Activated CD4-positive, alpha-beta T cell treated with anti-CD3 and anti-CD28 coated beads for 24 hours (primary cell): ENCODE data around the gene TRPC4.
"Not testable (repeated sequence)": the region's sequence is repeated elsewhere in the genome, so short reads cannot be mapped to it uniquely, and the experiment has no call there.

ENCODE experiments used
- DNase-seq, 2 donors: peaks; one replicate each; pipeline ENCODE4 v3.0.0-alpha.2; 2020; ENCODE audit warnings: low read depth in 2 of 2

The TRPC4 gene

DNA sequence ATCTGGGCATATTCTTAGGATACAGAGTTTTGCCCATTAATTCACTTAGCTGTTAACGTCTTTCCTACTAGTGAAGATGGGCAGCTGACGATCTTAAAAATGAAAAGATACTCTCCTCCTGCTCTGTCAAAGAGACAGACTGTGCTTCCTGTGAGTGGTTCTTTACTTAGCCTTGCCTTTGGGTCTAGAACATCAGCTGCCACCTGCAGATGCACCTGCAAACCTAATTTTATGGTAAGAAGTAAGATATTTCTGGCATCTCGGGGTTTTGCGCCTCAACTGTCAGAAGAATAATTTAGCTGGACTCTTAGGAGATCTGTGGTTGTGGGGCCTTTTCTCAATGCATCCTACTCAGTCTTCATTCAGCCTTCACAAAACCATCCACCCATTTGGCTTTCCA is 36.2 kb downstream of the TRPC4 start:
- DNase-seq = no peak

DNA sequence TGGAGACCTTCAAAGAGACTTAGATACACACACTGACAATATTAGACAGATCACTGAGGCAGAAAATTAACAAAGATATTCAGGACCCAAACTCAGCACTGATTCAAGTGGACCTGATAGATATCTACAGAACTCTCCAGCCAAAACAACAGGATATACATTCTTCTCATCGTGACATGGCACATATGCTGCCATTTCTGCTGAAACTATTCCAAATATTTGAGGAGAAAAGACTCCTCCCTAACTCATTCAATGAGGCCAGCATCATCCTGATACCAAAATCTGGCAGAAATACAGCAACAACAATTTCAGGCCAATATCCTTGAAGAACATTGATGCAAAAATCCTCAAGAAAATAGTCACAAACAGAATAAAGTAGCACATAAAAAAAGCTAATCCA is 53.3 kb downstream of the TRPC4 start:
- DNase-seq = no peak

DNA sequence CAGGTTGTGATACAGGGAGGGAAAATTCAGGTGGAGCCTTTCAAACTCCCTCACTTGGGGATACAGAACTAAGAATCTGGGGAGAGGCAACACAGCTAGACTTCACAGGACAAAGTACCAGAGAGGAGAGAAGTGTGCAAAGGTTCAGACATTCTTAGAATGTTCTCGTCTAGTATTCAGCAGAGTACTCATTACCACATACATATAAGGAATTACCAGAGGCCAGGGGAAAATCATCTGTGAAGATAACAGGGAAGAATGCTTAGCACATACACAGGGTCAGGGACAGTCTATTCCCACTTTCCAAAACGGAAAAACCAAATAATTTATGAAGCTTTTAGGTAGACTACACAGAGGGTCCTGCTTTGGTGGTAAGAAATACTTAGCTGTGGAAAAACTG is 58.1 kb downstream of the TRPC4 start:
- DNase-seq = no peak

DNA sequence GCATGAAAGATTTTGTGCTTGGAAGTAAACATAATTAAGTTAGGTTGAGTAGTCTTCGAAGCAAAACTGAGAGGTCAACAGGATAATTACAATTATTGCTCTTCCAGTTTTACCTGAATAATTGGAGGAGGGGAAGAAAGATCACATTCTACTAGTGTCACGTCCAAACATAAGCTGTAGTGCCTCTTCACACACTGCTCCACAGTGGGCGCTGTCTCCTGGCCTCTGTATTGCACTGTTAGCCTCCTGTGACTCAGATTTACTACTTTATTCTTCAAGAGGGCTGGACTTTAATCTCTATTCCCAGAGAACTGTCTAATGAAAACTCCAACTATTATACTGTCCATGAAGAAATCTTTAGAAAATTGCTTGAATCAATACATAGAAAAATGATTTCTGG is 62.9 kb downstream of the TRPC4 start:
- no peak for DNase-seq

DNA sequence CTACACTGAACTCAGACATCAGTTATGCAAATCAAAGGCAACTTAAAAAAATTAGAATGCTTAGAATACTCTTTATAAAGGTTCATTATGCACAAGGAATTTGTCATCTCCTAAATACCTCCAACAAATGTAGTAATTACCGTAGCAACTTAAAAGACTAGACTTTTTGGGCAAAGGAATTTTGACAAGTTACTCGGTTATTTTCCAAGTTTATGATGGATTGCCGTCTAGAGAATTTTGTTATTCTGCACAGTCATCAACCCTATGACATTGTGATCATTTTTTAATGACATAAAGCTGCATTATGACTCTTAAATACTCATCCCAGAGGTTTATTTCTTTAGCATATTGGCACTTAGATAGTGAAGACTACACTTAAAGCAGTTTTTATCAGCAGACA is 71.9 kb downstream of the TRPC4 start:
- no peak for DNase-seq

DNA sequence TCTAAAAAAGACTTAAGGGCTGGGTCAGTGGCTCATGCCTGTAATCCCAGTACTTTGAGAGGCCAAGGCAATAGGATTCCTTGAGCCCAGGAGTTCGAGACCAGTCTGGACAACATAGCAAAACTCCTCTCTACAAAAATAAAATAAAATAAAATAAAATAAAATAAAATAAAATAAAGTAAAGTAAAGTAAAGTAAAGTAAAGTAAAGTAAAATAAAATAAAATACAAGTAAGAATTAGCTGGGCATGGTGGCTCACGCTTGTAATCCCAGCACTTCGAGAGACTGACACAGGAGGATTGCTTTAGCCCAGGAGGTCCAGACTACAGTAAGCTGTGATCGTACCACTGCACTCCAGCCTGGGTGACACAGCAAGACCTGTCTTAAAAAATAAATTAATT is 72.8 kb downstream of the TRPC4 start:
- DNase-seq = not testable (repeated sequence)

DNA sequence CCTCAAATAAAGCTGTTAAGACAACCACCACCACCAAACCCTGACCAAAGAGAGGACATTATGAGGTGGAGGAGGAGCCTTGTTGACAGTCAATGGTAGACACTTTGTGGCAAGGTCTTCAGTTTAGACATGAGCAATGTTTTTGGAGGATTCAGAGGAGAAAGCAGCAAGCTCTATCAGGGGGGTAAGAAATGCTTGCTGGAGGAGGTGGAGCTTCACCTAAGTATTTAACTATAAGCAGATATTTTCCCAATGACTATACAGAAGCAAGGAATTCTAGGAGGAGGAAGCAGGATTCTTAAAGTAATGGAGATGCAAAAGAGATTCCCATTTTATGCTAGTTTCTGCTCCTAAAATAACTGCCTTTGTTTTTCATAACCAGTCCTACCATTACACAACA is 74.2 kb downstream of the TRPC4 start:
- no peak for DNase-seq

DNA sequence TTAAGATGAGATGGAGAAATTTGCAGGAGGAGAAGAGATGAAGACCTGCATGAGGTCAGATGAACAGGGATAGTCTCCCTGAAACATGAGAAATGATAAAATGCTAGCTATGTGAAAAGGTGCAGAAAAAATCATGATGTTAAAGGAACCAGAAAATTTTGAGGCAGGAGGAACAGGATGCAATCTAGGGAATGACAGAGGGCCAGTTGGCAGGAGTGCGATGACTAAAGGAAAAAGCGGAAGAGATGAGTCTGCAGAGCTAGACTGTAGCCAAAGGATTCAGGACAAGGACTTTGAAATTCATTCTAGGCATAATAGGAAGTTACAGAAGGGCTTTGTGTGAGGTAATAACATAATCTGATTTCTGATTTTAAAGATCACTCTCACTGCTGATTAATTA is 77.9 kb downstream of the TRPC4 start:
- no peak for DNase-seq

DNA sequence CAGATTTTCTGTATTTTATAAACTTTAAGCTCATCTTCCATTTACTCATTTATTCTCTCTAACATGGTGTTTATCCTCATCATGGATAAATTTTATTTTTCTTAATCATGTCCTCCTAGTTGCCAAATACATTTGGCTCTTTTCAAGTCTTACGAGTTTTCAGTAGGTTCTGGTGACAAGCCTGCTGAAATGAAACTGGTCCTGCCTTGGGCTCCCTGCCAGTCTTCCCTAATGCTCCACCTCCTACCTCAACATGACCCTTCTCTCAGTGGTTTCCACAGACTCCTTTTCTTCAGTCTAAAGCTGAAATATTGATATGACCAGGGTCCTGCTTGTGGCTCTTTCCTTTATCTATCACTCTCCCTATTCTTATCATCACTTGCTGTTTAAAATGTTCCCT is 81.2 kb downstream of the TRPC4 start:
- no peak for DNase-seq

DNA sequence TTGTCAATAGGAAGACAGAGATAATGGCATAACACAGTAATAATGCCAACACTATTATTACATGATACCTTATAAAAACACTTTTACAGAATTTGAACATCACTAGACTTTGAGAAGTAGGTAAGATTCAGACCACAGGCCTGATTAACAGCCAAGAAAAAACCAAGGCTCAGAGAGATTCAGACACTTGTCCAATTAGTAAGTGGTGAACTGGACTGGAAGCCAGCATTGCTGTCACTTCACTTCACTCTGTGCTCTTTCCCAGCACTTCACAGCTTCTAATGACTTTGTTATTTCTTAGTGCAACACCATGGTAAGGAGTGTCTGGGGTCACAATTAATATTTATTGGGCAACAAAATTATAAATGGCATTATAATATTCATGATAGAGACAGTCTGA is 91.9 kb downstream of the TRPC4 start:
- no peak for DNase-seq

DNA sequence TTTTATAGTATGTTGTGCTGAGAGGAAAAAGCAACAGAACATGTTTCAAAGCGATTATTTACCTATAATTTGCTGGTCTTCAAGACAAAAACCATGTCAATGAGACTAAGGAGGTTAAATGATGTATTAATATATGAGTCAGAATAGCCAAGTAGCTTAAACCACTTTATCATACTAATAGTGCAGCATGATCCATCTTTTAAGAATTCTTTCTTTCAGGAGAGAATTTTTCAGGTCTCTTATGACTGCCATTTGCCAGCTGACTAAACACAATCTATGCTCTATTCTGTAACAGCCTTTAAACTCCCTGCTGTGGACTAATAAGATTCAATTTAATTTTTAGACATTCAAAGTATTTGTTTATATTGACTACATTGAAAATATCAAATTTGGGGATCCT is 93.7 kb downstream of the TRPC4 start:
- no peak for DNase-seq

DNA sequence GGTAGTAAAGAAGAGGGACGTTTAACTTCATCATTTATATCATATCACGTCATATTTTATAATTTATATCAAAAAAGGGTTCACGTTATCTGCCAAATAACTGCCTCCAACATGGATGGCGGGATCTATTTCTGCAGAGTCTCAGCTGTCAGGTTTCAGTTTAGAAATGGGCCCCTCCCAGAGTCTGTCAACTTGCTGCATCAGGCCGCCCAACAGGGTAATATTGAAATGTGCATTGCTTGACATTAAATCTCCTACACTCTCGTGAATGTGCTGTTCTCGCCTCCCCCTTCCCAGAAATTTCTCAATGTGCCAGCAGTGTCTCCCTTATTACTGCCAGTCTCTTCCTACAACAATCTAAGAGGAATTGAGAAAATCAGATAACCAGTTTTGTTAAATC is 96.9 kb downstream of the TRPC4 start:
- DNase-seq = no peak

DNA sequence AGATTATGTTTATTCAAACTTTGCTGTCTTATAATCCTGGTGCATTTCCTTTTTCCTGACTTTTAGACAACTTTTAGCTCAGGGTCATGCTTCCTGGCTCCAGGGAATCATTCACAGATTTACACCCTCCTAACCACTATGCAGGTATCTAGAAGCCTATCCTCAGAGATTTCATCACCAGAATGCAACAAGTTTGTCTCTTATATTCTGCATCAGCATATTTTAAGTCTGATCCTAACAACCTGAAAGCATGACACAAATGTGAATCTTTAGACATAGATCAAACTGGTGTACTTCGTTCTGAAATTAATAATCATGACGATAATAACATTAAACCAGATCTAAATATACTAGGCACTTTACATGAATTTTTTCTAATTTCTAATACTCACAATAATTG is 100.0 kb downstream of the TRPC4 start:
- DNase-seq = no peak

DNA sequence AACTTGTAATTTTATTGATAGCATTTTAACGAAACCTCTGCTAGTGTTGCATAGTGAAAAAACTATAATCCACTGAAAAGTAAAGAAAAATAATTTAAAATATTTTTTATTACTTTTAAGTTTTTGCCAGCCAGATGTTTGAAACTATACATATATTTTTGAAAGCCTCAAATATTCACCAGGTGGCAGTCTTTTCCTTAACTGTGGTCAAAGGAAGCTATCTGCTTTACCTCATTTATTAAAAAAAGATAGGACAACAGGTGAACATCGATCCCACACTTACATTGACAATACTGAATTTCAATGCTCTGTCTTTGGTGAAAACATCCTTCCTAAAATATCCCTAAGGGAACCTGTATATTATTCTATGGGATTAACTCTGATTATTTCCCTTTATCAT is 100.5 kb downstream of the TRPC4 start:
- no peak for DNase-seq

DNA sequence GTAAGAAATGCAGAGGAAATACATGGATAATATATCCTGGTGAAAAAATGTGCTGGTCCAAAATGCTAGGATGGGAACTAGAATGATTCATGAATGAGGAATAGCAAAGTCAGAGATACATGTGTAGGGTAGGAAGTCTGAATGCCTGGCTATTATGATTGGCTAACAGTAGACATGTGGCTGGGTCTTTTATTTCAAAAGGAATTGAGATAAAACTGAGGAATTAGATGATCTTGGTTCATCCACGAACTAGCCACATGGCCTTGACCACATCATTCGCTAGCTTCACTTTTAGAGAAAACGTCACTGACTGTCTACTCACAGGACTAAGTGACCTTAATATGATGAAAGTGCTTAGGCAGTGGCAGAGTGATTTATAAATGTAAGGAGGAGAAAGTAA is 103.1 kb downstream of the TRPC4 start:
- DNase-seq = no peak

DNA sequence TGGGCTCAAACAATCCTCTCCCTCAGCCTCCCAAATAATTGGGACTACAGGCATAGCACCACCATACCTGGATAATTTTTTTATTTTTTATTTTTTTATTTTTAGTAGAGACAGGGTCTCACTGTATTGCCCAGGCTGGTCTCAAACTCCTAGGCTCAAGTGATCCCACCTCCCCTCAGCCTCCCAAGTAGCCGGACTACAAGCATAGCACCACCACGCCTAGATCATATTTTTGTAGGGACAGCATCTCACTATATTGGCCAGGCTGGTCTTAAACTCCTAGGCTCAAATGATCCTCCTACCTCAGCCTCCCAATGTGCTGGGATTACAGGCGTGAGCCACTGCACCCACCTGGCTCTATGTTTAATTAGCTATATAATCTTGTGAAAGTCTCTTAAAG is 114.2 kb downstream of the TRPC4 start:
- DNase-seq = no peak

DNA sequence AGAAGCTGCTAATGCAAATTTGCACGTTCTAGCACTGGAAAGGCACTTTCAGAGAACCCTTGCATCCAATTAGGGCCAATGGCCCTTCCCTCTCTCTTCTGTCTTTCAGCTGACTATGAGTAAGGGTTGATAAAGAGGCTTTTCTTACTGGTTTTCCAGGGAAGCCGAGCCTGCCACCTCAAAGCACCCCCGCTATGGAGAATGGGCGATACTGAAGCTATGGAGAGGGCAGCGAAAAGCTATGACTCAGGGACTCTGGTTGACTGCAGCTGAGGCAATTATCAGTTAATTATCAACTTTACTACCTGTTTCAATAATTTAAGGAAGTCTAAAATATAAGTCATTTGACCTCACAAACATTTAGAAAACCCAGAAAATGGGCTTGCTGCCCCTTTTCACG is 115.8 kb downstream of the TRPC4 start:
- no peak for DNase-seq

DNA sequence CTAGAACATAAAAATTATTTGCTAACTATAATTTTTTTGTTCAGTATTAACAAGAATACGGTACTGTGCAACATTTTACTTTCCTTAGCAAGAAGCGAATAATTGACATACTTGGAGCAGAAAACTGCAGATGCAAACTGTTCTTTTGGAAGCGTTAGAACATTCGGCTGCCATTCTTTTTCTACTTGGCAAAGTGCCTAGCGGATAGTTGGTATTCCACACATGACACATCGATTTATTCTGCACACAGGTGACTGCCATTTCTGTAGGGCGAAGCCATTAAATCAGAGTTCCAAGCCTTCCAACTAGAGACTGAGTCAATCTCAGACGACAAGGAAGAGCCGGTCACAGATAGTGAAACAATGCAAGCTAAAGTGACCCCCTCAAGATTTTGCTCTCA is 117.4 kb downstream of the TRPC4 start:
- no peak for DNase-seq

DNA sequence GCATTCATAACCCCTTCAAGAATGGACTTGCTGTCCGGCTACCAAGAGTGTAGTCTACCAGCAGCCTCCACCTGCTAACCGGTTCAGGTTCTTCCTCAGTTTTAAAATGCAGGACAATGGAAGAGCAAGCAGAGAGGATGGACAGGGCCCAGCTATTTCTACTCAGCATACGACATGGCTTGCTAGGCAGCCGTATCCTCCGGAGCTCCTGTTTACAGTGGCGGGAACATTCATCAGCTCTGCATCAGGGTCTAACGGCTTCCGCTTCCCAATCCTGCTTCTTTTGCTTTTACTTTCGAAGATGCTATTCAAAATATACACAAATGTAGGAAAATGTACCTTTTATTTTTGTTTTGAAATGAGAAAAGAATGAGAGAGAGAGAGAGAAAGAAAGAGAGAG is 118.5 kb downstream of the TRPC4 start:
- DNase-seq = no peak

DNA sequence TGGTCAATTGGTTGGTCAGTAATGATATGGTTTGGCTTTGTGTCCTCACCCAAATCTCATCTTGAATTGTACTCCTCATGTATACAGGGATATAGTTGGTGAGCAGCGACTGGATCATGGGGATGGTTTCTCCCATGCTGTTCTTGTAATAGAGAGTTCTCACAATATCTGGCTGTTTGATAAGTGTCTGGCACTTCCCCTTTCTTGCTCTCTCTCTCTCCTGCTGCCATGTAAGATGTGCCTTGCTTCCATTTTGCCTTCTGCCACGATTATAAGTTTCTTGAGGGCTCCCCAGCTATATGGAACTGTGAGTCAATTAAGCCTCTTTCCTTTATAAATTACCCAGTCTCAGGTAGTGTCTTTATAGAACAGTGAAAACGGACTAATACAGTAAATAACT is 120.7 kb downstream of the TRPC4 start:
- no peak for DNase-seq

DNA sequence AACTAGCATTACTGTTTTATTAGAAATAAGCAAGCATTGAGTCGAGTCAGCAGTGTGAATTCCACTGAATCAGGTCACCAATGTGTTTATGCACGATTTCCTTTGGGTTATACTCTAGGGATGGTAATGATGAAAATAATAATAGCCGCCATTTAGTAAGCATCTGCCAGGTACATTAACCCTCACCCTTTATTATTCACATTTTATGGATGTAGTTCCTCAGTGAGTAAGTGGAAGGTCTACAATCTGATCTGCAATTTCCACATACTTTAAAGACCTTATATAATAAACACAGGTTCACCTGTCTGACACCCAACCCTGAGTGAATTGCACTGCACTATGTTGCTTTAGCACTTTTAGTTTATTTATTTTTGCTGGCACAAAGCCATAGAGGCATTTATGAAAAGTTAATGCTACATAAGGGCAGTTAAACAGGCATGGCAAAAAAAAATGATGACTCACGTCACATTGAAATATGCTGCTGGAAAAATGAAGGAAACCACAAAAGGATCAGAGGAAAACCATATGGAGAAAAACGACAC is 122.4 kb downstream of the TRPC4 start:
- DNase-seq = no peak

DNA sequence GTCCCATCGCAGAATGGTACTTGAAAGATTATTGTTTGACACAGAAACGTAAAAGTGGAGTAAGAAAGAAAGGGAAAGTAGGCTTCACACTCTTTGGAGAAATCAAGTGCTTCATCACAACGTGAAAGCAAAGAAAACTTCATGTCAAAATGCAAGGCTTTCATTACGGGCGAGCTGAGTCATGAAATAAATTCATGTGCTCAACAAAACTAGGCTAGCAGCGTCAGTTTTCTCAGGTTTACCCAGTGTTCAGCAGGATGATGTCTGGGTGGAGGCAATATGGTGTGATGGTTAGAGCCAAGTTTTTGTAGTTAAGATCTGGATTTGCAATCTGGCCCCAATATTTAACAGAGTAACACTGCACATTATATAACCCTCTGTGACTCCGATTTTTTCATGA is 128.0 kb downstream of the TRPC4 start:
- no peak for DNase-seq

DNA sequence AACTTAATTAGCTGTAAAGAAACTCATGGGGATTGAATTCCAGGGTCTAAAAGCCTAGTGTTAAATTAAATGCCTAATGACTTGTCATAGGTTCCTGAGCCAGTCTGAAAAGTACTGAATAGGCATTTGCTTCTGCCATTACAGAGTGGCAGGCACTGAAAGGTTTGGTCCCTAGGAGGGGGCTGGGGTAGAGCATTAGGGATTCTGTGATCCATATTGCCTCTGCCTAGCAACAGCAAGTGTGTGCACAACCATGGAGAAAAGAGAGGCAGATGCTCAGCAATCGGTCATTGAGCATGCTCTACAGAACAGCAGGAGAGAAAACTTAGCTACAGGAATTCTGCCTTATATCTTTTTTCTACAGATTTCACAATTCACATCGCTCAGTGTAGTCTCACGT is 133.5 kb downstream of the TRPC4 start:
- no peak for DNase-seq

DNA sequence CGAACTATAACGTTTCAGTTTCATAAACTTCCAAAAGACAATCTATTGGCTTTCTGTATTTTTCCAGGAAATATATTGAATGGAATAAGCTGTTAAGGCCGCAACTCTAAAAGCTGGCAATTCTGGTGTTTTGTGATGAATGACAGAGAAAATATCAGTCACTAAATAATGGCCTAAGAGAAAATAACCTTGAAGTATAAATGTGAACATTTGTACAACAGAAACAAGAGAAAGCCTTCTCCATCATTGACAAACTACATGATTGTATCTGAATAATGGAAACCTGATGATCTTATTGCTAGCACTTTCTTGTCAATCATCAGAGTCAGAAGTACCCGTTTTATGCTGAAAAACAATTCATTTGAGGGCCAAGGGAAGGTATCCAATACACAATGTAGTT is 134.3 kb downstream of the TRPC4 start:
- no peak for DNase-seq

DNA sequence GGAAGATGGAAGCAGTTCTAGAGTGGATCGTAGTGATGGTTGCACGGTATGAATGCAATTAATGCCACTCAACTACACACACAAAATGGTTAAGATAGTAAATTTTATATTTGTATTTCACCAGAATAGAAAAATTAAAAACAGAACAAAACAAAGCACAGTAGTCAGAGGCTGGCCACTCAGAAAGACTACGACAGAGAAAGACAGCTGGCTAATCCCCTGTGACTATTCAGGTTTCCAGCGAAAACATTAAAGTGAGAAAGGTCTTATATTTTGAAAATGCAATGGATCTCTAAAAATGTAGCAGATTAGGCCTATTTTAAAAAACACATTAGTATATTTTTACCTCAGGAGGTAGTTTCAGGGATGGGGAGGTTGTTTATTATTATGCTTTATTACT is 139.7 kb downstream of the TRPC4 start:
- no peak for DNase-seq
